HepG2 (cell line): ENCODE measurements around the gene BSG. TPM values are rescaled to one million over a fixed set of nuclear protein-coding genes. Genes with fewer than 3 reads are reported as not detected.
A peak's percentile ranks its signal among the peaks of the same experiment; 100 is the strongest.

Source experiments
- CBX2 ChIP-seq, 2 experiments: fragments of 200-600 bp in 1 of 2; sonication (generic); formaldehyde crosslinking in 1 of 2; IDR thresholded peaks; 2 replicates each; pipeline versions ENCODE4 v1.7.0 to v1.8.1; 2018 to 2022; ENCODE audit warnings: low read depth in 2 of 2, low read length in 1 of 2, mild to moderate bottlenecking in 1 of 2, missing genetic modification reagents in 1 of 2
- CSRNP1 ChIP-seq: sonication (generic); formaldehyde crosslinking; IDR thresholded peaks from 2 replicates; pipeline ENCODE4 v1.8.1; 2023; ENCODE audit warnings: mild to moderate bottlenecking, missing genetic modification reagents
- FOXO1 ChIP-seq: sonication (generic); formaldehyde crosslinking; IDR thresholded peaks from 2 replicates; pipeline ENCODE4 v1.4.0; 2020; ENCODE audit warnings: missing genetic modification reagents
- HMGXB4 ChIP-seq, 2 experiments: sonication (generic) in 1 of 2; formaldehyde crosslinking in 1 of 2; IDR thresholded peaks; 2 replicates each; pipeline versions ENCODE4 v1.4.0 to v1.6.1; 2018 to 2020; ENCODE audit warnings: missing genetic modification reagents in 2 of 2, borderline replicate concordance in 1 of 2, low read depth in 1 of 2, mild to moderate bottlenecking in 1 of 2, missing biosample characterization in 1 of 2
- IRF9 ChIP-seq: sonication (generic); formaldehyde crosslinking; IDR thresholded peaks from 2 replicates; pipeline ENCODE4 v1.8.0; 2022; ENCODE audit warnings: missing genetic modification reagents, mild to moderate bottlenecking, borderline replicate concordance
- LRRFIP1 ChIP-seq: sonication (generic); formaldehyde crosslinking; conservative IDR thresholded peaks from 2 replicates; pipeline ENCODE4 v1.4.0; 2020; ENCODE audit warnings: missing genetic modification reagents
- REXO4 ChIP-seq: sonication (generic); formaldehyde crosslinking; IDR thresholded peaks from 2 replicates; pipeline ENCODE4 v1.8.0; 2022; ENCODE audit warnings: missing genetic modification reagents, mild to moderate bottlenecking, borderline replicate concordance
- TBX2 ChIP-seq: sonication (generic); formaldehyde crosslinking; IDR thresholded peaks from 2 replicates; pipeline ENCODE4 v1.5.0; 2020; ENCODE audit warnings: missing genetic modification reagents, mild to moderate bottlenecking, borderline replicate concordance
- TFAP4 ChIP-seq: sonication (generic); IDR thresholded peaks from 2 replicates; pipeline ENCODE4 v1.6.1; 2016; ENCODE audit warnings: low read depth, borderline replicate concordance
- TGIF2 ChIP-seq: IDR thresholded peaks from 2 replicates; pipeline ENCODE4 v1.6.1; 2016; ENCODE audit warnings: control low read depth, missing compliant biosample characterization
- XBP1 ChIP-seq: sonication (generic); formaldehyde crosslinking; IDR thresholded peaks from 2 replicates; pipeline ENCODE4 v1.5.0; 2020; ENCODE audit warnings: missing genetic modification reagents
- XRCC5 ChIP-seq: fragments of 200-400 bp; formaldehyde crosslinking; optimal IDR thresholded peaks from 2 replicates; pipeline ENCODE3; 2017; ENCODE audit warnings: mild to moderate bottlenecking, low read length
- ZBTB20 ChIP-seq: sonication (generic); formaldehyde crosslinking; IDR thresholded peaks from 2 replicates; pipeline ENCODE4 v1.8.1; 2023; ENCODE audit warnings: missing genetic modification reagents, low read depth, mild to moderate bottlenecking, borderline replicate concordance
- ZNF124 ChIP-seq: sonication (generic); formaldehyde crosslinking; IDR thresholded peaks from 2 replicates; pipeline ENCODE4 v1.4.0; 2020; ENCODE audit warnings: missing genetic modification reagents
- ZNF232 ChIP-seq: sonication (generic); formaldehyde crosslinking; IDR thresholded peaks from 2 replicates; pipeline ENCODE4 v1.4.0; 2020; ENCODE audit warnings: missing genetic modification reagents, borderline replicate concordance
- ZNF513 ChIP-seq: sonication (generic); formaldehyde crosslinking; conservative IDR thresholded peaks from 2 replicates; pipeline ENCODE4 v1.5.0; 2020; ENCODE audit warnings: missing genetic modification reagents
- ZNF652 ChIP-seq: IDR thresholded peaks from 2 replicates; pipeline ENCODE4 v1.6.1; 2016; ENCODE audit warnings: low read depth, borderline replicate concordance
- polyA plus RNA-seq, 8 experiments: library from polyadenylated mRNA; depleted of rRNA in 3 of 8; stranded (reverse) in 7 of 8; unstranded in 1 of 8; fragments of >200 nt; fragmentation: Illumina TruSeq in 4 of 8; extraction: Trizol in 4 of 8; gene quantifications; 2 replicates each; pipeline versions ENCODE4 v1.2.1 to v1.2.3, GENCODE V29; 2011 to 2016; ENCODE audit warnings: low read depth in 4 of 8, missing spikeins in 1 of 8, mixed read lengths in 1 of 8; ENCODE audit not compliant: insufficient read depth in 1 of 8
- total RNA-seq, 5 experiments: library from RNA; depleted of rRNA; stranded (reverse); fragments of >200 nt; fragmentation: Illumina TruSeq; extraction: Trizol; gene quantifications; 2 replicates each; pipeline ENCODE4 v1.2.3, GENCODE V29; 2016; ENCODE audit warnings: low read depth in 1 of 5

The BSG gene
- total and polyA plus RNA-seq, 2 of the 13 experiments (the other 11 are each of a cell fraction or from before 2014, with no cell fraction given) = 309 to 754 TPM

- TF ChIP-seq ZBTB20 = peak; percentile 76; the same call in 1 of the 2 replicates
- no peak; the same call in 1 of the 2 replicates for TF ChIP-seq CSRNP1 (CRISPR knock-in tag)
- TF ChIP-seq ZNF513 (CRISPR knock-in tag) = no peak
- no peak for TF ChIP-seq HMGXB4 (CRISPR knock-in tag; IDR thresholded peaks at IDR 0.05; ENCODE audit: borderline replicate concordance in 1 of 2, low read depth in 1 of 2)
- TF ChIP-seq TFAP4 = no peak
- TF ChIP-seq TGIF2 = peak; percentile 54; the same call in 1 of the 2 replicates
- no peak for TF ChIP-seq CBX2 (IDR thresholded peaks at IDR 0.05; ENCODE audit: low read depth, low read length)
- no peak for TF ChIP-seq CBX2 (CRISPR knock-in tag; IDR thresholded peaks at IDR 0.05; ENCODE audit: low read depth)
- TF ChIP-seq REXO4 = no peak; the same call in 1 of the 2 replicates
- TF ChIP-seq ZNF232 (CRISPR knock-in tag) = peak; percentile 98
- no peak for TF ChIP-seq XRCC5
- 0 out of 2 replicates have a peak, but pooled peaks have one; percentile 14 for TF ChIP-seq ZNF652 (CRISPR knock-in tag)
- peak; percentile 76; the same call in 1 of the 2 replicates for TF ChIP-seq ZNF124 (CRISPR knock-in tag)
- peak; percentile 63; the same call in 1 of the 2 replicates for TF ChIP-seq TBX2 (CRISPR knock-in tag)
- peak; percentile 48; the same call in 1 of the 2 replicates for TF ChIP-seq FOXO1 (CRISPR knock-in tag)
- no peak for TF ChIP-seq XBP1
- 0 out of 2 replicates have a peak, but pooled peaks have one; percentile 34 for TF ChIP-seq IRF9
- TF ChIP-seq LRRFIP1 (CRISPR knock-in tag) = no peak
These were observed 18.9 kb downstream of the BSG start (continued) for GRCh38 chr19:591099-591958.
